IPS-20b (cell line): ENCODE measurements around the gene ZFP82.

ENCODE experiments used
- H3K27ac ChIP-seq: one replicate; pipeline ENCODE4 v1.5.1; 2013; ENCODE audit warnings: low read length
- H3K27me3 ChIP-seq: 2 replicates; pipeline ENCODE4 v1.6.1; 2013; ENCODE audit warnings: mild to moderate bottlenecking, low read length, inconsistent platforms; ENCODE audit not compliant: insufficient read depth
- H3K36me3 ChIP-seq: 2 replicates; pipeline ENCODE4 v1.6.1; 2013; ENCODE audit warnings: low read depth, mild to moderate bottlenecking, inconsistent platforms, low read length, moderate library complexity; ENCODE audit not compliant: insufficient read depth
- H3K4me1 ChIP-seq: 2 replicates; pipeline ENCODE4 v1.6.1; 2013; ENCODE audit warnings: mild to moderate bottlenecking, control low read depth, inconsistent platforms, low read length, moderate library complexity; ENCODE audit not compliant: insufficient read depth
- H3K4me3 ChIP-seq: 2 replicates; pipeline ENCODE4 v1.5.1; 2013; ENCODE audit warnings: mild to moderate bottlenecking, low read length, inconsistent platforms
- H3K9ac ChIP-seq: 2 replicates; pipeline ENCODE4 v1.6.1; 2013; ENCODE audit warnings: low read depth, mild to moderate bottlenecking, inconsistent platforms, low read length, moderate library complexity
- H3K9me3 ChIP-seq: 2 replicates; pipeline ENCODE4 v1.6.1; 2013; ENCODE audit warnings: mild to moderate bottlenecking, low read depth, low read length, inconsistent platforms; ENCODE audit not compliant: insufficient read depth

The ZFP82 gene

DNA sequence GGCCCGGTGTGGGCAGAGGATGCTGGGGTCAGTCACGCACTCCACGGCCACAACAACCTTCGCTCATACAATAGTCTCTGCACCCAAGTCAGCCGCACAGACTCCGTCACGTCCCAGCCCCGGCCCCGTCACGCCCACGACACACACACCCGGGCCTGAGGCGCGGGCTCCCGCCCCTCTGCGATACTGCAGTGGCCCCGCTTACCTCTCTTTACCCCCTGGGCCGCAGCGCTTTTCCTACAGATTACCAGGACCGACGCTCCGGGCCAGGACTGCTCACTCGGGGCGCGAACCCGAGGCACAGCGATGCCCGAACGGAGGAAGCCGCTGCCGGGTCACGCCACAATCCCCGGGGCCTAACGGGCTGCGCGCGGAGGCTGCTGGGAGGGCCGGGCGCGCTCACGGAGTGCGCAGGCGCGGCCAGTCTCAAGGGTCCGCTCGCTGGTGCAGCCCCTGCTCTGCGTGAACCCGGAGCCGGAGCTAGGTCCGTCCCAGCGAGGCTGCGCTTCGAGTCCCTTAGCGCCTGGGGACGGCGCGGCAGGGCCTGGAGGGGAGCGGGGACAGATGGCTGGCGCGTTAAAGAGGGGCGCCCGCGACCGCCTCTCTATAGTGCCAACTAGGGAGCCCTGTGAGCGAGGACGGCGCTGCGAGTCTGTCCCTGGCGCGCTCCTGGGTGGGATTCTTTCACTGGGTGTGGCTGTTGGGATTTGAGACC, at the start of gene ZFP82:
Gene ZFP82 (minus strand): TSS at position 358 of the 715 bp plus-strand sequence. CDS start 8,855 bp downstream, outside the sequence.
- H3K4me3 ChIP-seq: peak within 1 kb of the TSS; percentile 92
- peaks cover 7% of the 10 kb centered on the region; the same call in 1 of the 2 replicates for H3K36me3 ChIP-seq
- H3K27me3 ChIP-seq: peaks cover 39% of the 10 kb centered on the region; the same call in 1 of the 2 replicates
- H3K27ac ChIP-seq: peak within 1 kb of the TSS; percentile 64
- peaks cover 2% of the 10 kb centered on the region for H3K9me3 ChIP-seq
- peak within 1 kb of the TSS; percentile 82 for H3K9ac ChIP-seq
- no peaks in the 10 kb centered on the region for H3K4me1 ChIP-seq

- no peak overlapping the region for H3K4me3 ChIP-seq
- H3K27ac ChIP-seq: no peak overlapping the region
- H3K4me1 ChIP-seq: no peaks in the 10 kb centered on the region
- H3K27me3 ChIP-seq: no peaks in the 10 kb centered on the region
- H3K36me3 ChIP-seq: peaks cover 11% of the 10 kb centered on the region; the same call in 1 of the 2 replicates
- peaks cover 16% of the 10 kb centered on the region for H3K9me3 ChIP-seq
- no peak overlapping the region for H3K9ac ChIP-seq
Observed at GRCh38 chr19:36460046-36460445, 41.6 kb upstream of the ZFP82 start.

DNA sequence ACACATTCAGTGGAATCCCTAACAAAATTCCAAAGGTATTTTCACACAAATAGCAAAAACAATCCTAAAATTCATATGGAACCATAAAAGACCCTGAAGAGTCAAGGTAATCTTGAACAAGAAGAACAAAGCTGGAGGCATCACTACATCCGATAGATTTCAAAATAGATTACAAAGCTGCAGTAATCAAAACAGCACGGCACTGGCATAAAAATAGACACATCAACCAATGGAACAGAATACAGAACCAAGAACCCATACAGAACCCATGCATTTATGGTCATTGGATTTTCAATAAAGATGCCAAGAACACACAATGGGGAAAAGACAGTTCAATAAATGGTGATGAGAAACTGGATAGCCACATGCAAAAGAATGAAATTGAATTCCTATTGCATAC, 38.4 kb upstream of the ZFP82 start:
- no peaks in the 10 kb centered on the region for H3K27me3 ChIP-seq
- H3K4me3 ChIP-seq: no peak overlapping the region
- peaks cover 21% of the 10 kb centered on the region for H3K36me3 ChIP-seq
- peaks cover 32% of the 10 kb centered on the region for H3K9me3 ChIP-seq
- H3K27ac ChIP-seq: no peak overlapping the region
- H3K4me1 ChIP-seq: no peaks in the 10 kb centered on the region
- no peak overlapping the region for H3K9ac ChIP-seq

- Histone ChIP-seq H3K9me3 (peaks cover 78% of the 10 kb centered on the region), H3K4me1 (no peaks in the 10 kb centered on the region), H3K9ac (no peak overlapping the region), H3K27ac (no peak overlapping the region), H3K4me3 (no peak overlapping the region; the same call in 1 of the 2 replicates), H3K36me3 (peaks cover 58% of the 10 kb centered on the region), H3K27me3 (no peaks in the 10 kb centered on the region)
Observed at GRCh38 chr19:36449059-36449670, 30.7 kb upstream of the ZFP82 start.

- Histone ChIP-seq H3K36me3 (no peaks in the 10 kb centered on the region), H3K27me3 (no peaks in the 10 kb centered on the region), H3K4me3 (no peak overlapping the region), H3K27ac (no peak overlapping the region), H3K4me1 (no peaks in the 10 kb centered on the region), H3K9me3 (peaks cover 54% of the 10 kb centered on the region), H3K9ac (no peak overlapping the region)
Observed at GRCh38 chr19:36441339-36441738, 22.9 kb upstream of the ZFP82 start.

DNA sequence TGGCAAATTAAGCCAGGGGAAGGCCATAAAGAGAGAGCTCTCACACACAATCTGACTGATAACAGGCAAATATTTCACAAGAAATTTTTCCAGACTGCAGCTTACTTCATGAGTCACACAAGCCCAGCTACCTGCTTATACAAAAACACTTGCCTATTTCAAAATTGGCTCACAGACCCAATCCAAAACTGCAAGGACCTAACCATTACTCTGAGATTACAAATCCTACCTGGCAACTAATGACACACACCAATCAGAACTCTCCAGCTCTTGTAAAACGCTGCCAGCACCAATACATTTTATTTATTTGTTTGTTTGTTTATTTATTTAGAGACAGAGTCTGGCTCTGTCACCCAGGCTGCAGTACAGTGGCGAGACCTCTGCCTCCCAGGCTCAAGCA, 18.1 kb upstream of the ZFP82 start:
- Histone ChIP-seq H3K27ac (no peak overlapping the region), H3K9me3 (peaks cover 51% of the 10 kb centered on the region), H3K4me1 (no peaks in the 10 kb centered on the region), H3K36me3 (no peaks in the 10 kb centered on the region), H3K4me3 (no peak overlapping the region), H3K9ac (no peak overlapping the region), H3K27me3 (no peaks in the 10 kb centered on the region)

DNA sequence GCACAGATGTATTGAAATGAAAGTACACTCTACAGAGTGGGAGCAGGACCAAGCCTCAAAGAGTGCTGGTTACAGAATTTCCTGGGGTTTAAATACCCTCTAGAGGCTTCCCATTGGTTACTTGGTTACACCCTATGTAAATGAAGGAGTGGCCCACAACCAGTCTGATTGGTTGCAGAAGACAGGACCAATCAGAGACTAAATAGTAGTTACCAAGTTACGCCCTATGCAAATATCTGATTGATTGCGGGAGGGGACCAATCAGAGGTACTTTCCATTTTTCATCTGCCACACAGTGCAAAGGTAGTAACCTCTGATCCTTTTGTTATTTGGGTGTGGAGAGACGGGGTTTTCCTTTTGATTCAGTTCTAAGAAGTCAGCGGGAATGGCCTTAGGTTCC, 5.5 kb upstream of the ZFP82 start:
- Histone ChIP-seq H3K27me3 (peaks cover 36% of the 10 kb centered on the region; the same call in 1 of the 2 replicates), H3K27ac (no peak overlapping the region), H3K9me3 (peaks cover 20% of the 10 kb centered on the region), H3K4me1 (no peaks in the 10 kb centered on the region), H3K4me3 (no peak overlapping the region), H3K9ac (no peak overlapping the region), H3K36me3 (no peaks in the 10 kb centered on the region)

GRCh38 chr19:36421749-36422481, 3.5 kb upstream of the ZFP82 start:
- Histone ChIP-seq H3K4me1 (no peaks in the 10 kb centered on the region), H3K9ac (no peak overlapping the region), H3K27me3 (peaks cover 39% of the 10 kb centered on the region; the same call in 1 of the 2 replicates), H3K36me3 (no peaks in the 10 kb centered on the region), H3K9me3 (peaks cover 17% of the 10 kb centered on the region), H3K27ac (no peak overlapping the region), H3K4me3 (peak overlapping the region; percentile 60; the same call in 1 of the 2 replicates)

DNA sequence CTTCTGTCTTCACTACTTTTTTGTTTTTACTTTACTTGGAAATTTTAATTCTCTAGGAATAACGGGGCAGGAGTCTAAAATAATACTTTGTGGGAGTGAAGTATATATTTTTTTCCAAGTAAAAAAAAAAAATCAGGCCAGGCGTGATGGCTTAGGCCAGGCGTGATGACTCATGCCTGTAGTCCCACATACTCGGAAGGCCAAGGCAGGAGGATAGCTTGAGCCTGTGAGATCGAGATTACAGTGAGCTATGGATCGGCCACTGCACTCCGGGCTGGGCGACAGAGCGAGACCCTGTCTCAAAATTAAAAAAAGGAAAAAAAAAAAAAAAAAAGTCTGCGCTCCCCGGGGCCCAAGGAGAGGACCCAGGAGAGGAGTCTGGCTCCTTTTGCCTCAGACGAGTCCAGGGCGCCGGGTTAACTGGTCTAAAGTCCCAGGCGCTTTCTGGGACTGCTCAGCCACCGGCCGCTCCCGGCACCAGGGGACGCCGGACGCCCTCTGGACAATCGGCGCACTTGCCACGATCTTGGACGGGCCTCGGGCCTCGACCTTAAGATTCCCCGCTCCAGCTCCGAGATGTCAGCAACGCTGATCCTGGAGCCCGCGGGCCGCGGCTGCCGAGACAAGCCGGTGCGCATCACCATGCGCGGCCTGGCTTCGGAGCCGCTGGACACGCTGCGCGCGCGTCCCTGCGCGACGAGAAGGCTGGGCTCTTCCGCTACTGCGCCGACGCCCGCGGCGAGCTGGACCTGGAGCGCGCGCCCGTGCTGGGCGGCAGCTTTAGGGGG, 2.7 kb upstream of the ZFP82 start:
- no peak overlapping the region for H3K9ac ChIP-seq
- H3K9me3 ChIP-seq: peaks cover 15% of the 10 kb centered on the region
- H3K27ac ChIP-seq: no peak overlapping the region
- peak overlapping the region; percentile 60; the same call in 1 of the 2 replicates for H3K4me3 ChIP-seq
- no peaks in the 10 kb centered on the region for H3K36me3 ChIP-seq
- peaks cover 39% of the 10 kb centered on the region; the same call in 1 of the 2 replicates for H3K27me3 ChIP-seq
- no peaks in the 10 kb centered on the region for H3K4me1 ChIP-seq

DNA sequence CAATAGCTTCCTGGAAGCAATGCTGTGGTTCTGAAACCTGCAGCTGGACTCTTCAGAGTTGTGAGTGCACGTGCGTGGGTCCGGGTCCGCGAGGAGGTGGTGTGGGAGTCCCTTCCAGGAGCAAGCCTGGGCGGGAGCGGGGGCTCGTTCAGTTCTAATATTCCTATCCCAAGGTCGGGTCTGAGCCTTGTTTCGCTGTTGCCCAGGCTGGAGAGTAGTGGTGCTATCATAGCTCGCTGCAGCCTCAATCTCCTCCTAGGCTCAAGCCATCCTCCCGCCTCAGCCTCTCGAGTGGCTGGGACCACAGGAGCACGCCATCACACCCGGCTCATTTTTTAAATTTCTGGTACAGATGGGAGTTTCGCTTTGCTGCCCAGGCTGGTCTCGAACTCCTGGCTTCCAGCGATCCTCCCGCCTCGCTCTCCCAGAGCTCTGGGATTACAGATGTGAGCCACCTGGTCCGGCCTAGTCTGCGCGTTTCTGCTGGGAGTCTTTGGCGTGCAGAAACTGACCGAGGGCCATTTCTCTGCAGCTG, 625 bp downstream of the ZFP82 start:
- Histone ChIP-seq H3K9me3 (peaks cover 6% of the 10 kb centered on the region), H3K4me1 (no peaks in the 10 kb centered on the region), H3K27me3 (peaks cover 39% of the 10 kb centered on the region; the same call in 1 of the 2 replicates), H3K9ac (peak overlapping the region; percentile 82), H3K4me3 (peak overlapping the region; percentile 92), H3K36me3 (peaks cover 11% of the 10 kb centered on the region; the same call in 1 of the 2 replicates), H3K27ac (peak overlapping the region; percentile 64)

- Histone ChIP-seq H3K27me3 (no peaks in the 10 kb centered on the region), H3K9me3 (peaks cover 4% of the 10 kb centered on the region; the same call in 1 of the 2 replicates)
Observed at GRCh38 chr19:36409841-36410240, 8.6 kb downstream of the ZFP82 start.

More at GRCh38 chr19:36409841-36410240, 8.6 kb downstream of the ZFP82 start:
- no peak overlapping the region for H3K27ac ChIP-seq
- H3K36me3 ChIP-seq: peaks cover 59% of the 10 kb centered on the region
- H3K4me1 ChIP-seq: no peaks in the 10 kb centered on the region
- no peak overlapping the region for H3K4me3 ChIP-seq
- no peak overlapping the region for H3K9ac ChIP-seq
